ENCODE data around the gene COX14.

COX14 gene

DNA sequence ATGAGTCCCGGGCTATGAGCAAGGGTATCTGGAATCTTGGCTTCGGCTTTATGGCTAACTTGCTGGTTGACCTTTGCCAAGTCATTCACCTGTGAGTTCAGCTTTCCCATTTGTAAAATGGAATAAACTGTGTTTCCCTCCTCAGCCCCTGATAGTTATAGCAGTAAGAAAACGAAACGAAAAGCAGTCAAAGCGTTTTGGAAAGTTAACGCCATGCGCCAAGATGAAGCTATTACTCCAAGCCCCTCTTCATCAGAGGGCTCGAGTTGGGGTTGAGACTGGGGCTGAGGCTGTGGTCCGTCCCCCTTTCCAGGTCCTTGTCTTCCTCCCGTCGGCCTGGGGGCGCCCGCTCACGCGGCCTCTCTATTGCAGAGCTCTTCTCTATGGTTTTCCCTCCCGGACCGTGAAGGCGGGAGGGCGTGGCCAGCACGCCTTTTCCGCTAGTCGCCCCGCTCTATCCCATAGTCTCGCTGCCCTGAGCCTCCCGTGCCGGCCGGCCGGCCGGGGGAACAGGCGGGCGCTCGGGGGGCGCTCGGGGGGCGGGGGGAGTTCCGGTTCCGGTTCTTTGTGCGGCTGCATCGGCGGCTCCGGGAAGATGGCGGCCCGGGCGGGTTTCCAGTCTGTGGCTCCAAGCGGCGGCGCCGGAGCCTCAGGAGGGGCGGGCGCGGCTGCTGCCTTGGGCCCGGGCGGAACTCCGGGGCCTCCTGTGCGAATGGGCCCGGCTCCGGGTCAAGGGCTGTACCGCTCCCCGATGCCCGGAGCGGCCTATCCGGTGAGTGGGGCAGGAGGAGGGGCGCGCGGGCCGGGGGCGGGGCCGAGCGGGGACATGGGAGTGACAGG is 27.0 kb upstream of the COX14 start, which contains the start of gene SMARCD1:
Gene SMARCD1 (plus strand): TSS at position 568 of the 840 bp plus-strand sequence. CDS start 28 bp downstream, at position 596.
- peak; percentile 81 to 85 for DNase-seq (ENCODE audit: low read depth in 2 of 2)

DNA sequence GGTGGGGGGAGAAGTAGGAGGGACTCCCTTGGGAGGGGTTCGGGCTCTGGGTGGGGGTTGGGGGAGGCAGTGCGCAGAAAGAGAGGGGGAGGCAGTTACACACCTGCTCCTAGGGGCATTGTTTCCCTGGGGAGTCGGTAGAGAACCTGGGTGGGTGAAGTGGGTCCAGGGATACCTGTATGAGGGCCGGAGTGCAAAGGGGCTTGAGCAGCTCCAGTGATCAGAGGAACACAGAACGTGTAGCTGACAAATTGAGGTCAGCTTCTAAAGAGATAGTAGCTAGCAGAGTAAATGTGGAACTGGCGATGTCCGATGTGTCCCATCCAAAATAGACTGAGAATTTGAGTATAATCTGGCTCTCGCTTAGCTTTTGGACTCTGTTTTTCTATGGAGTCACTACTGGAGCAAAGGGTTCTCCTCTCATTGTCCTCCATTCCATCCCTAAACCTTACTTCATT is 26.4 kb upstream of the COX14 start:
- no peak for DNase-seq (ENCODE audit: low read depth in 2 of 2)

DNA sequence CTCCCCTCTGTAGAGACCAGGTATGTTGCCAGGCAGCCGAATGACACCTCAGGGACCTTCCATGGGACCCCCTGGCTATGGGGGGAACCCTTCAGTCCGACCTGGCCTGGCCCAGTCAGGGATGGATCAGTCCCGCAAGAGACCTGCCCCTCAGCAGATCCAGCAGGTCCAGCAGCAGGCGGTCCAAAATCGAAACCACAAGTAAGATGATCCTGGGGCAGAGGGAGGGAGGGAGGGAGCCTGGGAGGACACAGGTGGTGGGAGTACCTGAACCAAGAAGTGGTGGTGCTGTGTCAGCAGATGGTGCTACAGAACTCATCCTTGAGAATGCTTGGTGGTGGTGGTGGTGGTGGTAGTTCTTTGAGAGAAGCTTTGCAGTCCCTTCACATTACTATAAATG is 25.9 kb upstream of the COX14 start:
- DNase-seq (ENCODE audit: low read depth in 2 of 2), result no peak

DNA sequence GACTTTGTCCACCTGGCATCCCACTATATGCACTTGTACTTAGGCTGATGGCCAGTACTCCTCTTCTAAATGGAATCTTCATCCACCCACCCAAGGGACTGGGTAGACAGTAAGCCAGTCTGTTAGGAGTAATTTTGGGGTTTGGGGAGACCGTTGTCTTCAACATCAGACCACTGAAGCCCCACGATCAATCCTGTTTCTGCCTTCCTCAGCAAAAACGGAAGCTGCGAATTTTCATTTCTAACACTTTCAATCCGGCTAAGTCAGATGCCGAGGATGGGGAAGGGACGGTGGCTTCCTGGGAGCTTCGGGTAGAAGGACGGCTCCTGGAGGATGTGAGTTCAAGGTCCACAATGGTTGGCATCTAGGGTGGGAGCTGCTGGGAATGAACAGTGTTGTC is 24.9 kb upstream of the COX14 start:
- DNase-seq (ENCODE audit: low read depth in 2 of 2), result no peak

- DNase-seq (ENCODE audit: low read depth in 2 of 2), result no peak
These were observed 24.0 kb upstream of the COX14 start for GRCh38 chr12:50087995-50088394.

DNA sequence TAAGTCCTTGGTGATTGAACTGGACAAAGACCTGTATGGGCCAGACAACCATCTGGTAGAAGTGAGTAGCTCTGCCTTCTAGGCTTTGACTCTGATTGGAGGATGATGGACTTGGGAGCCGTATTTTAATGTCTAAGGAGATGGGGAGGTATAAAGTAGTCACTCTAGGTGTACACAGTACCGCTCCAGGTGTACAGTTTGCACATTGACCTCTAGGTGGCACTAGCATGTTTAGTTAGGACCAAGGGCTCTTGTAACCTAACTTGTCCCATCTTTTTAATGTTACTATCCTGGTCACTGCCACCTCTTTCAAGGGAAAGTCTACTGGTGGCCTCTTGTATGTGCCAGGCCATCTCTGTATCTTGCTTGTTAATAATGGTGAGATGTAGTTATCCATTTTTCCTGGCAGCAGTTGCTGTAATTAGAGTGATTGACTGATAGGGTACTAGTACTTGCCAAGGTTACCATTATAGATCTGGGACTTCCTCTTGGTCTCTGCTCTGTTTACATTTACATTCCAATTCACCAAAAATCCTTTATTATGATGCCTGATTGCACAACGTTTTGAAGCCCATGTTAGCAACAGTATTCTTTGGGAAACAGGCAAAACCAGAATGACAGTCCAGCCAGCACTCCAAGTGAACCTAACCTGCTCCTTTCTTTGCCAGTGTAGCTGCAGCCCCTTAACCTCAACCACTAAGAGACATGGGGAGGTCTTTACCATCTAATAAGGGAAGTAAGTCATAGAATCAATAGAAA is 23.3 kb upstream of the COX14 start:
- DNase-seq (ENCODE audit: low read depth in 2 of 2), result peak in 1 of 2 donors; percentile 31

DNA sequence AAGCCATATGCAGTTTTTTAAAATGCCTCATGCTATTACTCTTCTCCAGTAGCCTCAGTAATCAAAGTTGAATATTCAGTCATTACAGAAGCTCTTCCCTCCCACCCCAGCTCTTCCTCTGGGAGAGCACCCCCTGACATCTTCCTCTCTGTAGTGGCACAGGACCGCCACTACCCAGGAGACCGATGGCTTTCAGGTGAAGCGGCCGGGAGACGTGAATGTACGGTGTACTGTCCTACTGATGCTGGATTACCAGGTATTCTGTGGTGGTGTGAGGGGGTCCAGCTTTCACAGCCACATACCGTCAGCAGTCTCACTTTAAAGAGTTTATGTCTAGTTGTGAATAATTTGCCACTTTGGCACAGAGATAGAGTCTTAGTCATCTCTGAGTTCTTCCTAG is 22.3 kb upstream of the COX14 start:
- no peak for DNase-seq (ENCODE audit: low read depth in 2 of 2)

GRCh38 chr12:50090391-50090790 is 21.6 kb upstream of the COX14 start:
- DNase-seq (ENCODE audit: low read depth in 2 of 2), result no peak

GRCh38 chr12:50097952-50098351 is 14.1 kb upstream of the COX14 start:
- no peak for DNase-seq (ENCODE audit: low read depth in 2 of 2)

- DNase-seq (ENCODE audit: low read depth in 2 of 2), result no peak
These were observed 12.6 kb upstream of the COX14 start for GRCh38 chr12:50099302-50100008.

DNA sequence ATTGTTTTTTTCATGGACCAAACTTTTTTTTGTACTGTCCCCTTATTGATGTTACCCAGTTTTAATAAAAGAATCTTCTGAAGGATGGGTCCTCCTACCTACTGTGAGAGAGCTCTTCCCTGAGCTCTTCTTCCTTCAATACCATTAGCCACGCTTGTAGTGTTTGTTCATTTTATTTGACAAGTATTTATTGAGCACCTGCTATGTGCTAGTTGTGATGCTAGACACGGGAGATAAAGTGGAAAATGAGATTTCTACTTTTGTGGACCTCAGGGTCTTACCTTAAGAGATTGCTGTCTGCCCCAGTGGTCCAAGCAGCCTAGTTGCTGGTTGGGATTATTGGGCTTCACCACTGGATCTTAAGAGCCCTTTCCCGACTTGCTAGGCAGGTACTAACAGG is 11.5 kb upstream of the COX14 start:
- no peak for DNase-seq (ENCODE audit: low read depth in 2 of 2)

DNA sequence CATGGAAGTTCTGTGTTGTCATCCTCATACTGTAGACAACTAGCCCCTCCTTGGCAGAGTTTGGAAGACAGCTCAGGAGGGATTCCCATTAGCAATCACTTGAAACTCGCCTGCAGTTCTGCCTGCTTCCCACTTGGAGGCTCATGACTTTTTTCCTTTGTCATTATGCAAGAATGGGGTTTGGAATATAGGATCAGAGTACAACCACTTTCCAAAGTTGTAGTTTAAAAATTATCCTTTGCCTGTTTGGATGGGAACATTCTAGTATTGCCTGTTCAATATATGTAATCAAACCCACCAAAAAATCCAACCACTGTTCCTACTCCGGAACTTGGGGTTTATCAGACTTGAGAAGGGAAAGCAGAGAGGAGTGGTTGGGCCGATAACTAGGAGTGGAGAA is 10.4 kb upstream of the COX14 start:
- no peak for DNase-seq (ENCODE audit: low read depth in 2 of 2)

- DNase-seq (ENCODE audit: low read depth in 2 of 2), result no peak
These were observed 9.9 kb upstream of the COX14 start for GRCh38 chr12:50102131-50102531.

DNA sequence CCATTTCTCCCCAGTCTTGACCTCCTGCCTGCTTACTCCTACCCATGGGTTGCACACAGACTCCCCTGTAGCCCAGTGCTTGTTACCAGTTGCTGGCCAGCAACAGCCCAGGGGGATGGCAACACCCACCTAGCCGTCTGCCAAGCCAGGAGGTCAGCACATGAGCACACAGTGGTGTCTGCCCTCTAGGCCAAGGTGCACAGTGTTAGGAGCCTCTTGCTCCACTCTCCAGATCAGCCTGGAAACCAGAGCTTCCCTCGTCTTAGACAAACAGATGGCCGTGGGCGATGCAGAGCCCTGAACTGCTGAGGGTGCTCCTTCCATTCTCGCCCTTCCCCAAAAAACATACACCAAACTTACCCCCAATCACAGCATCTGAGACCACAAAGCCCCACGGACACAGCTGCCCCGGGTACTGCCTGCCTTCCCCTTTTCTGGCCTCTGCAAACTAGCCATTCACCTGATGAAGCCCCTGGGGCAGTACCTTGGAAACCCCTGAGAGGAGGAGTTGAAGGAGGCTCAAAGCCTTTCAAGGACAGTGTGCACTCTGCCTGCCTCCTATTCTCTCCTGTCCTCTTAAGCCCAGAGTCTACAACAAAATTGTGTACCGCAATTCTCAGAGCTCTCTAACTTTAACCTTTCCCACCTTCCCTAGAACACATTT is 9.3 kb upstream of the COX14 start:
- no peak for DNase-seq (ENCODE audit: low read depth in 2 of 2)

GRCh38 chr12:50103351-50103750 is 8.7 kb upstream of the COX14 start:
- DNase-seq (ENCODE audit: low read depth in 2 of 2), result no peak

- DNase-seq (ENCODE audit: low read depth in 2 of 2), result peak in 1 of 2 donors; percentile 22
These were observed 8.2 kb upstream of the COX14 start, which contains the start of gene GPD1 for GRCh38 chr12:50103767-50104321. GPD1 (plus strand) TSS chr12:50104008; CDS start chr12:50104051, 43 bp downstream.

DNA sequence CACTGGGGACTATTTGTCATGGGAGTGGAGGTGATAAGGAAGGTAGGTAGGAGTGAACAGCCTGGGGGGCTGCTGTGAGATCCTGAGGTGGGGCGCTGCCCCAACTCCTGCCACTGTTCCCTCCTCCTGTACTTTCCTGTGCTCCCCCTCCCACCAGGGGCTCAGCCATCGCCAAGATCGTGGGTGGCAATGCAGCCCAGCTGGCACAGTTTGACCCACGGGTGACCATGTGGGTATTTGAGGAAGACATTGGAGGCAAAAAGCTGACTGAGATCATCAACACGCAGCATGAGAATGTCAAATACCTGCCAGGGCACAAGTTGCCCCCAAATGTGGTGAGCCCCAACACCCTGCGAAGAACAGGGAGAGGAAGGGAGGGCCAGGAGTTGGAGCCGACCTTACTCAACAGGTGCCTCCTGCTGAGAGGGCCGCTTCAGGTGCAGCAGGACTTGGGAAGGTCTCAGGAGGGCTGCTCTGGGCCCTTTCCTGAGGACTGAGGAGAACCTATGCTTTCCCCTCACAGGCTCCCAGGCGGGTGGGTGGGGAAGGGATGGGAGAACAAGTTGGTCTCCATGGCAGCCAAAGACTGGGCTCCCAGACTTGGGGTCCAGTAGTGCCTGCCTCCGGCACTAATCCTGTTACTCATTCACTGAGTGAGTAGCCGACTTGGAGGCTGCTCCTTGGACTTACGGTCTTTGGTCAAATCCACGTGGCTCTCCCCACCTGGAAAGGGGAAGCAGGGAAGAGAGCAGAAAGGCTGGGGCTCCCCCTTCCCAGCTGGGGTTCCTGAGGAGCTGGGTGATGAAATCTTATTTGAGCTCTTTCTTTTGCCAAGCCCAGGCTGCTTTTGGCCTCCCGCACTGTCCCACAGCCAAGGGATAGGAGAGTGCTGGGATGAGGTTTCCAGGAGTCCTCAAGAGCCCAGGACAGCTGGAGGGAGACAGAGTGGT is 7.3 kb upstream of the COX14 start:
- DNase-seq (ENCODE audit: low read depth in 2 of 2), result no peak

DNA sequence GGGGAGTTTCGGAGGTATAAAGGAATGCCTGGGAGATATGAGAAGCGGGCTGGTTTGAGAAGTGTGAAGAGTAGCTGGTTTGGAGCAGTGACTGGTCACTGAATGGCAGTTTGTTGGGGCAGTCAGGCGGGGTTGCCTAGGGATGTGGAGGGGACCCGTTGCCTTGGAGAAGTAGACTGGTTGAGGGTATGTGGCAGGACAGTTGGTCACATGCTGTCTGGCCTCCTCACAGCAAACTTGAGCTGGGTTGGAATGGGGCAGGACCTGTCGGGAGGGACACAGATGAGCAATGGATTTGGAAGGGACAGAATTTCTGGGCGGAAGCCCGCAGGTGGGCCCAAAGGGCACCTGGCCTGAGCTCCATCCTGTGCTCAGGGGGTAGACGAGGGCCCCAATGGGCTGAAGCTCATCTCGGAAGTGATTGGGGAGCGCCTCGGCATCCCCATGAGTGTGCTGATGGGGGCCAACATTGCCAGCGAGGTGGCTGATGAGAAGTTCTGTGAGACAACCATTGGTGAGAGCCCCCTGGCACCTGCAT is 6.1 kb upstream of the COX14 start:
- DNase-seq (ENCODE audit: low read depth in 2 of 2), result no peak

- no peak for DNase-seq (ENCODE audit: low read depth in 2 of 2)
These were observed 5.1 kb upstream of the COX14 start for GRCh38 chr12:50106907-50107306.
